Measurements from ENCODE around the gene NR4A1. TPM values are rescaled to one million over a fixed set of nuclear protein-coding genes. Genes with fewer than 3 reads are reported as not detected.

NR4A1 gene
- polyA plus RNA-seq, 1 experiment = 18.6 TPM

GRCh38 chr12:52038447-52038846 is 12.8 kb upstream of the NR4A1 start:
- Histone ChIP-seq H3K27me3 (ENCODE audit: control insufficient read depth, insufficient read depth, low read length) (no peaks in the 10 kb centered on the region), H3K4me3 (ENCODE audit: low read depth, low read length) (no peak overlapping the region), H3K36me3 (ENCODE audit: control insufficient read depth, insufficient read depth, low read length) (0 out of 2 replicates have a peak, but pooled peaks cover 2% of the 10 kb centered on the region)
- ChIA-PET CTCF (interaction anchor here (2.3 to 24.9 kb wide), 4 partner anchors 9 to 44 kb away, joined by 7 to 974 read pairs (median 64); partner anchors contain the start of genes ATG101, NR4A1 and SMIM41), POLR2A (interaction anchor here (0.8 kb wide), 1 partner anchor 12 kb away, joined by 3 read pairs; no protein-coding TSS in a partner anchor)
- TF ChIP-seq CTCF (IDR thresholded peaks at IDR 0.05; ENCODE audit: insufficient read depth, low read depth, low read length) = no peak
- DNase-seq (ENCODE audit: low read depth) = no peak

GRCh38 chr12:52041035-52041434 is 10.2 kb upstream of the NR4A1 start:
- H3K4me3 ChIP-seq (ENCODE audit: low read depth, low read length) = no peak overlapping the region
- no peak for DNase-seq (ENCODE audit: low read depth)
- ChIA-PET CTCF (interaction anchor here (0.9 to 24.9 kb wide), 5 partner anchors 9 to 41 kb away, joined by 3 to 974 read pairs (median 7); partner anchors contain the start of genes ATG101 and SMIM41), POLR2A (no interaction called here)
- no peak for TF ChIP-seq CTCF (IDR thresholded peaks at IDR 0.05; ENCODE audit: insufficient read depth, low read depth, low read length)
- H3K36me3 ChIP-seq (ENCODE audit: control insufficient read depth, insufficient read depth, low read length) = 0 out of 2 replicates have a peak, but pooled peaks cover 2% of the 10 kb centered on the region
- H3K27me3 ChIP-seq (ENCODE audit: control insufficient read depth, insufficient read depth, low read length) = no peaks in the 10 kb centered on the region

GRCh38 chr12:52041695-52042123 is 9.5 kb upstream of the NR4A1 start:
- 0 out of 2 replicates have a peak, but pooled peaks cover 2% of the 10 kb centered on the region for H3K36me3 ChIP-seq (ENCODE audit: control insufficient read depth, insufficient read depth, low read length)
- H3K27me3 ChIP-seq (ENCODE audit: control insufficient read depth, insufficient read depth, low read length) = no peaks in the 10 kb centered on the region
- ChIA-PET CTCF (interaction anchor here (0.9 to 24.9 kb wide), 4 partner anchors 10 to 40 kb away, joined by 3 to 974 read pairs (median 6); partner anchors contain the start of genes ATG101 and SMIM41), POLR2A (no interaction called here)
- DNase-seq (ENCODE audit: low read depth) = no peak
- H3K4me3 ChIP-seq (ENCODE audit: low read depth, low read length) = no peak overlapping the region
- TF ChIP-seq CTCF (IDR thresholded peaks at IDR 0.05; ENCODE audit: insufficient read depth, low read depth, low read length) = 0 out of 2 replicates have a peak, but pooled peaks have one; percentile 2

- ChIA-PET POLR2A (no interaction called here), CTCF (interaction anchor here (0.6 to 5.7 kb wide), 3 partner anchors 18 to 1983 kb away, joined by 3 to 48 read pairs (median 4); no protein-coding TSS in a partner anchor)
- H3K27me3 ChIP-seq (ENCODE audit: control insufficient read depth, insufficient read depth, low read length) = no peaks in the 10 kb centered on the region
- 0 out of 2 replicates have a peak, but pooled peaks cover 2% of the 10 kb centered on the region for H3K36me3 ChIP-seq (ENCODE audit: control insufficient read depth, insufficient read depth, low read length)
- TF ChIP-seq CTCF (IDR thresholded peaks at IDR 0.05; ENCODE audit: insufficient read depth, low read depth, low read length) = no peak
- DNase-seq (ENCODE audit: low read depth) = no peak
- no peak overlapping the region for H3K4me3 ChIP-seq (ENCODE audit: low read depth, low read length)
These were observed 8.4 kb upstream of the NR4A1 start for GRCh38 chr12:52042706-52043385.
